Fibroblast of pulmonary artery (primary cell): ENCODE results near the gene FBRSL1.

Source experiments
- DNase-seq: peaks from one replicate; pipeline ENCODE4 v3.0.0-alpha.2; 2010; ENCODE audit warnings: low read depth
- H3K4me3 ChIP-seq: replicated peaks from 2 replicates; pipeline ENCODE4 v1.5.1; 2011; ENCODE audit warnings: low read depth, mild to moderate bottlenecking, control low read depth, low read length, moderate library complexity
- CTCF ChIP-seq: IDR thresholded peaks from 2 replicates; pipeline ENCODE4 v1.5.1; 2011; ENCODE audit warnings: mild to moderate bottlenecking, control low read depth, low read length, inconsistent platforms; ENCODE audit errors: missing control alignments

FBRSL1 gene

GRCh38 chr12:132450418-132451171, 39.4 kb upstream of the FBRSL1 start:
- no peak overlapping the region for H3K4me3 ChIP-seq
- TF ChIP-seq CTCF: no peak

GRCh38 chr12:132451172-132451835, 38.6 kb upstream of the FBRSL1 start:
- H3K4me3 ChIP-seq: no peak overlapping the region
- no peak for DNase-seq
- no peak for TF ChIP-seq CTCF

More at GRCh38 chr12:132450418-132451171, 39.4 kb upstream of the FBRSL1 start:
- DNase-seq: no peak

GRCh38 chr12:132451836-132452195, 38.1 kb upstream of the FBRSL1 start:
- DNase-seq: no peak
- H3K4me3 ChIP-seq: no peak overlapping the region
- no peak for TF ChIP-seq CTCF

GRCh38 chr12:132452596-132453350, 37.2 kb upstream of the FBRSL1 start:
- no peak for DNase-seq
- no peak for TF ChIP-seq CTCF
- no peak overlapping the region for H3K4me3 ChIP-seq

GRCh38 chr12:132453361-132454192, 36.4 kb upstream of the FBRSL1 start:
- no peak for DNase-seq
- no peak for TF ChIP-seq CTCF

GRCh38 chr12:132454193-132454932, 35.6 kb upstream of the FBRSL1 start:
- DNase-seq: no peak
- no peak for TF ChIP-seq CTCF
- H3K4me3 ChIP-seq: no peak overlapping the region

More at GRCh38 chr12:132453361-132454192, 36.4 kb upstream of the FBRSL1 start:
- no peak overlapping the region for H3K4me3 ChIP-seq
